ENCODE results near the gene CMTM3.

- TF ChIP-seq, protein P1, sequence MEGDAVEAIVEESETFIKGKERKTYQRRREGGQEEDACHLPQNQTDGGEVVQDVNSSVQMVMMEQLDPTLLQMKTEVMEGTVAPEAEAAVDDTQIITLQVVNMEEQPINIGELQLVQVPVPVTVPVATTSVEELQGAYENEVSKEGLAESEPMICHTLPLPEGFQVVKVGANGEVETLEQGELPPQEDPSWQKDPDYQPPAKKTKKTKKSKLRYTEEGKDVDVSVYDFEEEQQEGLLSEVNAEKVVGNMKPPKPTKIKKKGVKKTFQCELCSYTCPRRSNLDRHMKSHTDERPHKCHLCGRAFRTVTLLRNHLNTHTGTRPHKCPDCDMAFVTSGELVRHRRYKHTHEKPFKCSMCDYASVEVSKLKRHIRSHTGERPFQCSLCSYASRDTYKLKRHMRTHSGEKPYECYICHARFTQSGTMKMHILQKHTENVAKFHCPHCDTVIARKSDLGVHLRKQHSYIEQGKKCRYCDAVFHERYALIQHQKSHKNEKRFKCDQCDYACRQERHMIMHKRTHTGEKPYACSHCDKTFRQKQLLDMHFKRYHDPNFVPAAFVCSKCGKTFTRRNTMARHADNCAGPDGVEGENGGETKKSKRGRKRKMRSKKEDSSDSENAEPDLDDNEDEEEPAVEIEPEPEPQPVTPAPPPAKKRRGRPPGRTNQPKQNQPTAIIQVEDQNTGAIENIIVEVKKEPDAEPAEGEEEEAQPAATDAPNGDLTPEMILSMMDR (conservative IDR thresholded peaks at IDR 0.05; ENCODE audit: low read depth in 2 of 2): no peak
- TF ChIP-seq EZH2 (IDR thresholded peaks at IDR 0.05; ENCODE audit: low read depth, unreplicated experiment): no peak
- no peak for TF ChIP-seq ZNF331 (CRISPR knock-in tag; IDR thresholded peaks at IDR 0.05; ENCODE audit: low read depth)
- TF ChIP-seq POLR2AphosphoS5 (IDR thresholded peaks at IDR 0.05; ENCODE audit: low read depth): no peak
- TF ChIP-seq EZH2phosphoT487 (IDR thresholded peaks at IDR 0.05; ENCODE audit: unreplicated experiment): no peak
- no peak for TF ChIP-seq JUNB (IDR thresholded peaks at IDR 0.05; ENCODE audit: unreplicated experiment)
- no peak for TF ChIP-seq CREB1 (CRISPR knock-in tag; IDR thresholded peaks at IDR 0.05; ENCODE audit: low read depth)
- no peak for TF ChIP-seq REST (IDR thresholded peaks at IDR 0.05; ENCODE audit: unreplicated experiment)
- TF ChIP-seq NANOG (IDR thresholded peaks at IDR 0.05; ENCODE audit: borderline replicate concordance): no peak
- TF ChIP-seq, protein P2, sequence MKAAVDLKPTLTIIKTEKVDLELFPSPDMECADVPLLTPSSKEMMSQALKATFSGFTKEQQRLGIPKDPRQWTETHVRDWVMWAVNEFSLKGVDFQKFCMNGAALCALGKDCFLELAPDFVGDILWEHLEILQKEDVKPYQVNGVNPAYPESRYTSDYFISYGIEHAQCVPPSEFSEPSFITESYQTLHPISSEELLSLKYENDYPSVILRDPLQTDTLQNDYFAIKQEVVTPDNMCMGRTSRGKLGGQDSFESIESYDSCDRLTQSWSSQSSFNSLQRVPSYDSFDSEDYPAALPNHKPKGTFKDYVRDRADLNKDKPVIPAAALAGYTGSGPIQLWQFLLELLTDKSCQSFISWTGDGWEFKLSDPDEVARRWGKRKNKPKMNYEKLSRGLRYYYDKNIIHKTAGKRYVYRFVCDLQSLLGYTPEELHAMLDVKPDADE (IDR thresholded peaks at IDR 0.05): no peak
- no peak for TF ChIP-seq STAT1 (IDR thresholded peaks at IDR 0.05; ENCODE audit: unreplicated experiment)
- no peak for TF ChIP-seq ZNF114 (CRISPR knock-in tag; IDR thresholded peaks at IDR 0.05)
These were observed 43.0 kb upstream of the CMTM3 start for GRCh38 chr16:66561381-66562080.

Data from GM23338 (cell line).